Fibroblast of lung (primary cell): ENCODE measurements around the gene ASXL1.

Experiments used
- EZH2 ChIP-seq: IDR thresholded peaks from 2 replicates; pipeline ENCODE4 v1.5.1; 2012; ENCODE audit warnings: low read length, control low read depth, mild to moderate bottlenecking; ENCODE audit errors: missing control alignments
- TF ChIP-seq, protein P1 (sequence below), 2 donors: IDR thresholded peaks in 1 of 2; conservative IDR thresholded peaks in 1 of 2; 1 replicate in 1 of 2; 2 replicates in 1 of 2; pipeline ENCODE4 v1.5.1; 2011 to 2012; ENCODE audit warnings: low read length in 2 of 2, control low read depth in 1 of 2, inconsistent platforms in 1 of 2, low read depth in 1 of 2, mild to moderate bottlenecking in 1 of 2

DNA sequence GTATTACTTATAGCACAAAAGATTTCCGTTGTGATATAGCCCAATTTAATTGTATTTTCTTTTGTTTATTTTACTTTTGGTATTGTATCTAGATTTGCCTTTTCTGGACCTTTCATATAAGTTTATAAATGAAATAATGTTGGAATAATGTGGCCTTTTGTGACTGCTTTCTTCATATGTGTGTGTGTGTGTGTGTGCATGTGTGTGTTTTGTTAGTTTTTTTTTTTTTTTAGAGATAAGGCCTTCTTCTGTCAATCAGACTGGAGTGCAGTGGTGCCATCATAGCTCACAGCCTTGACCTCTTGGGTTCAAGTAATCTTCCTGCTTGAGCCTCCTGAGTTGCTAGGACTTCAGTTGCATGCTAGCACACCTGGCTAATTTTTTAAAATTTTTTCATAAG, 37.8 kb upstream of the ASXL1 start:
- TF ChIP-seq EZH2, result no peak
- TF ChIP-seq, protein P1, sequence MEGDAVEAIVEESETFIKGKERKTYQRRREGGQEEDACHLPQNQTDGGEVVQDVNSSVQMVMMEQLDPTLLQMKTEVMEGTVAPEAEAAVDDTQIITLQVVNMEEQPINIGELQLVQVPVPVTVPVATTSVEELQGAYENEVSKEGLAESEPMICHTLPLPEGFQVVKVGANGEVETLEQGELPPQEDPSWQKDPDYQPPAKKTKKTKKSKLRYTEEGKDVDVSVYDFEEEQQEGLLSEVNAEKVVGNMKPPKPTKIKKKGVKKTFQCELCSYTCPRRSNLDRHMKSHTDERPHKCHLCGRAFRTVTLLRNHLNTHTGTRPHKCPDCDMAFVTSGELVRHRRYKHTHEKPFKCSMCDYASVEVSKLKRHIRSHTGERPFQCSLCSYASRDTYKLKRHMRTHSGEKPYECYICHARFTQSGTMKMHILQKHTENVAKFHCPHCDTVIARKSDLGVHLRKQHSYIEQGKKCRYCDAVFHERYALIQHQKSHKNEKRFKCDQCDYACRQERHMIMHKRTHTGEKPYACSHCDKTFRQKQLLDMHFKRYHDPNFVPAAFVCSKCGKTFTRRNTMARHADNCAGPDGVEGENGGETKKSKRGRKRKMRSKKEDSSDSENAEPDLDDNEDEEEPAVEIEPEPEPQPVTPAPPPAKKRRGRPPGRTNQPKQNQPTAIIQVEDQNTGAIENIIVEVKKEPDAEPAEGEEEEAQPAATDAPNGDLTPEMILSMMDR (conservative IDR thresholded peaks at IDR 0.05 in 1 of 2, IDR thresholded peaks at IDR 0.05 in 1 of 2; ENCODE audit: low read depth in 1 of 2, low read length in 2 of 2), result no peak
